ENCODE data around the gene OTUD6A.
"Not testable (repeated sequence)": the region's sequence is repeated elsewhere in the genome, so short reads cannot be mapped to it uniquely, and the experiment has no call there.

OTUD6A gene

DNA sequence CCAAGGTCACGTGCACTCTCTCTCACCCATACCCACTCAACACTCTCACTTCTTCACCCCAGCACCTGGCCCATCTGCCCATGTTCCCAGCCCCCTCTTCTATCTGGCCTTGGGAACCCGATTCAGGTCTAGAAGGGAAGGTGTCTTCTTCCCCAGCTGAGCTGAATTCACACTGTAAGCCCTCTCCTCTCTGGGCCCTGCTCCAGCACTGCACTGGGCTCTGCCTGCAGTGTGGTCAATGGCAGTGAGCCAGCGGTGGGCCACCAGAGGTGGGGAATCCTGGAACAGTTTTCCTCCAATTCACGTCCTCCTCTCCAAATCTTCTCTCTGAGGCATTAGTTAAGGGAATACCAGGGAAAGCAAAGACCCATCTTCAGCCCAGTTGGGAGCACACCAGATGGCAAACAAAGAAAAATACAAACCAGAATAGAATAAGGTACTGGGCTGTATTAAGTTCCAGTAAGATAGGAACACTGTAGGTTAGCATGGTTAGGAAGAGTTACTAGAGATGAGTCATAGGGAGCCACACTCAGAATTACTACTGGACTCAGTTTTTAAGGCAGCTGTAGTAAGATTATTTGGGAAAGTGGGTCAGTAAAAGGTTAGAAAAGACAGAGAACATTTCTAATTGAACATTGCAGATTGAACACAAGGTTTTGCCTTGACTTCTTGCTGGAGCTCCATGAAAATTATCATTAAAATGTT lies 17.6 kb upstream of the OTUD6A start:
- DNase-seq = no peak

GRCh38 chrX:70046978-70047377 lies 15.3 kb upstream of the OTUD6A start:
- DNase-seq = no peak

GRCh38 chrX:70049406-70049805 lies 12.9 kb upstream of the OTUD6A start:
- DNase-seq = no peak

DNA sequence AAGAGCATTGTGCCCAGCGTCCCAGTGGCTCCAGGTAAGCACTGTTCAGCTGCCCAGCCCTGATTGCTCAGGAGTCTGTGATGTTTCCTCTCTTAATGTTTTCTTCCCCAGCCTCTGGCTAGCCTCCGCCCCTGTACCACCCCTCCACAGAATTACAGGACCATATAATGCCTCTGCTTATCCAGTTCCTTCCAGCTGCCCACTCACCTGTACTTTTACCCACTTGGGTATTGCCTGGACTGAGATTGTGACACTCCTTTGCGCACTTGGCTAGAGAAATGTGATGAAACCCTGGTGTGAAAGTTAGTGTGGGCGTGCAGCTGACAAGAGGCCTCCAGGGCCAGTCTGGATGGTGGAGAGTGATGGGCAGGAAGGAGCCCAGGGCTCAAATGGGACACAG lies 12.3 kb upstream of the OTUD6A start, which contains the start of gene AWAT2:
AWAT2 (minus strand) TSS at position 14 of the 400 bp plus-strand sequence; CDS start at position 8, 6 bp downstream.
- DNase-seq = no peak

- no peak for DNase-seq
Observed at GRCh38 chrX:70052895-70053615, 9.2 kb upstream of the OTUD6A start.

DNA sequence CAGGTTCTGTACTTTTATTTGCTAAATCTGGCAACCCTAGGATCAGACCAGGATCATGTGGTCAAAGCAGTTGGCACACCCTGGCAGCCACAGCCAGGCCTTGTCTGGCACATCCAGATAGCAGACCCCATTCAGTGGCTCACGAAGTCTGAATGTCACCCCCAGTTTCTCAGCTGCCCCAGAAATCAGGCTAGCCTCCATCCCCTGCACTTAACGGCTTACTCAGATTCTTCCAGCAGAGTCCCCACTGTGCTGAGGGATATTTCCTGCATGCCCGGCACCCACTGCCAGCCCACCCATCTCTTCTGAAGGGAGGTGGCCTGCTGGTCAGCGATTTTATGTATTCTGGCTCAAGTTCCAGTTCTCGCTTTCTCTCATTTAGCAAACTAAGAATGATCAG lies 7.9 kb upstream of the OTUD6A start:
- no peak for DNase-seq

GRCh38 chrX:70062961-70063550 lies 799 bp downstream of the OTUD6A start:
- DNase-seq = no peak

GRCh38 chrX:70066646-70067045 lies 4.4 kb downstream of the OTUD6A start:
- no peak for DNase-seq

- DNase-seq = no peak
Observed at GRCh38 chrX:70079297-70079696, 17.0 kb downstream of the OTUD6A start.

DNA sequence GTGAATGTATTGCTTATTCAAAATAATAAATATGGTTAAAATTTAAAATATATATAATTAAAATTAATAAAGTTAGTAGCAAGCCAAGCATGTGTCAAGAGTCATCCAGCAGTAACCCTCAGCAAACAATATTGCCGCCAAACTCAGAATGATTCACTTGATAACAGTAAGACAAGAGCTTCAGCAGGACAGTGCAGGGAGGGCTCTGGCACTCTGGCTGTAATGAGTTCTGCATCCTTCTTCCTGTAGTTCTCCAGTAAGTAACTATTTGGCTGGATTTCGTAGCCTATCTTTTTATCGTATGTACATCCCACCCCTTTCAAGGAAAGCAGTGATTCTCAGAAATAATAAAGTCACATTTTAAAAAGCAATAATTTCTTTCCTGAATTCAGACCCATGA lies 17.6 kb downstream of the OTUD6A start:
- no peak for DNase-seq

DNA sequence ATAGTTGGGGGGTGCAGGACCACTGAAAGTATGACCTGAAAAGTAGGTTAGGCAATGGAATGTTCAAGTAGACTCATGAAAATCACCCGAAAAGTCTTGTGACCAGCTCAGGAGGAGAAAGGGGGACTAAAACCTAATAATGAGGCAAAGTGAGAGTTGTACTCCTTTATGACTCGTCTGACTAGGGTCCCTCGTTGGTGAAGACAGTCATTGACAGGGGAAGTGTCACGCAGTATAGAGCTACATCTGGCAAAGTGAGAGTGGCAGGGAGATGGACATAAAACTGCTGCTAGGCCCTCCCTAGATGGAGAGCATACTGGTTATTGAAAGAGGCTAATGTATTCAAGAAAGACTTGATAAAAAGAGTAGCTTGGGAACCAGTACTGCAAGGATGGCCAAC lies 20.5 kb downstream of the OTUD6A start:
- no peak for DNase-seq

DNA sequence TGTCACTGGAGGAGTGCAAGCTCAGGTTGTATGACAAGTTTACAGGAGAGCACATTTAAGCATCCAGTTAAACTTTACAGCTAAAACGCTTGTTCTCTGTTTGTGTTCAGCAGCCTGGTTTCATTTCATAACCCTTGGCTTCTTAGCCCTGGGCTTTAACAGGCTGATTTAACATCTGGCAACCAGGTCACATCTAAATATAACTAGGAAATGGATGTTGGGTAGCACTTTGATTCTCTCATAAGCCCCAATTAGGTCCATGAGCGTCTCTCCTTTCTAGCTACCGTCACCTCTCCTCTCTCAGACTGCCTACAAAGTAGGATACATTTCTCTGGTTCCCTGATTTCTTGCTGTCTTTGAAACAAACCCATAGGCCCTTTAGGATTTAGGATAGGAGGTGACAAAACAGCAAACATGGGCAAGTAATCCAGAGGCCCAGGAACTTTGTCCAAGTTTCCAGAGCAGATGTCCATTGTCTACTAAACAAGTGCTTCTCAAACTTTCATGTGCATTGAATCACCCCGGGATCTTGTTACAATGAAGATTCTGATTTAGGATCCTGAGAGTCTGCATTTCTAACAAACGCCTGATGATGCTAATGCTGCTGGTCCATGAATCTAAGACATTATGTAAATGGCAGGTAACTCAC lies 22.5 kb downstream of the OTUD6A start:
- DNase-seq = no peak

DNA sequence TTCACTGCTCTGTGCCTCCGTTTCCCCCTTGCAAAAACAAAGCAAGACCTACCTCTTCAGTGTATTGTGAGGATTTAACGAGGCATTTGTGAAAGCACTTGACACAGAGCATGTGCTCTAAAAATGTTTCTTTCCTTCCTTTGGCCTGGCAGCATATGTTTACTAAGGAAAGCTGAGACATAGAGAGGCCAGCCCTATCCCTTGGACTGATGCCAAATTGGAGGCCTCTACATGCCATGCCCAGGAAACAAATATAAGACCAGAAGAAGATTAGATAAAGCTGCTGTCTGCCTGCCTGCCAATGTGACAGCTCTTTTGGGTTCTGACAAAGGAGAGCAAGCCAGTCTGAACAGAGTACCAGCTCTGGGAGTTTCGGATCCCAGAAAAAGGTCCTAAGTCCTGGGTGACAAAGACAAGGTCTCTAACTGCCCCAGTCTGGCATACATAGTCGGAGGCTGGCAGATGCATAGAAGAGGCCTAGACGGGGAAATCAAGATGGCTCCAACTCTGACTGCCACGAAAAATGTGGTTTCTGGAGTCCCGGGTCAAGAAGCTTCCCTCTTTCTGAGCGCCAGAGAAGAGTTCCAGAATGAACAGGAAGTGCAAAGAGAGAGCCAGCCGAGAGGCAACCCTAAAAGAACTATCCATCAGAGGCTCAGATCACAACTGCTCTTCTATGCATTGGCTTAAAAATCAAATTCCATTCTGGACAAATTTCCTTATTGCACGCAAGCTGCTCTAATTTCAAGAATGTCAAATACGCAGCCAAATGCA lies 25.8 kb downstream of the OTUD6A start:
- DNase-seq = no peak

- no peak for DNase-seq
Observed at GRCh38 chrX:70088751-70089150, 26.5 kb downstream of the OTUD6A start.

- DNase-seq = no peak
Observed at GRCh38 chrX:70089604-70090297, 27.5 kb downstream of the OTUD6A start.

DNA sequence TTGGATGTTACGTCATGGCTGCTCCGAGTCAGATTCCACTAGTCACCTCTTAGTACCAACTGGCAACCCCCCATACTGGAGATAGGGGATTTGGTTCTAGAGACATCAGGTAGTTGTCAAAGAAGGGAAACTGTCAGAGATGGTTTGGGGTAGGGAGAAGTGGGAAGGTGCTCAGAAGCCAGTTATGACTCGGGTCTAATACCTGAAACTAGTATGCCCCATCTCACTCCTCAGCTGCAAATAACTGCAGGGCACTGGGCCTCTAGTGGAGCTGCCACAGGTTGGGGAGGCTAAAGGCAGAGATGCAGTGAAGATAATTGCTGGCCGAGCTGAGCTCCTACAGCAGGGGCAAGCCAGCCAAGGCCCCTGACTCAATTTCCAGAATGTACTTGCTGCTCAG lies 30.0 kb downstream of the OTUD6A start:
- DNase-seq = no peak

GRCh38 chrX:70096052-70096451 lies 33.8 kb downstream of the OTUD6A start:
- no peak for DNase-seq

DNA sequence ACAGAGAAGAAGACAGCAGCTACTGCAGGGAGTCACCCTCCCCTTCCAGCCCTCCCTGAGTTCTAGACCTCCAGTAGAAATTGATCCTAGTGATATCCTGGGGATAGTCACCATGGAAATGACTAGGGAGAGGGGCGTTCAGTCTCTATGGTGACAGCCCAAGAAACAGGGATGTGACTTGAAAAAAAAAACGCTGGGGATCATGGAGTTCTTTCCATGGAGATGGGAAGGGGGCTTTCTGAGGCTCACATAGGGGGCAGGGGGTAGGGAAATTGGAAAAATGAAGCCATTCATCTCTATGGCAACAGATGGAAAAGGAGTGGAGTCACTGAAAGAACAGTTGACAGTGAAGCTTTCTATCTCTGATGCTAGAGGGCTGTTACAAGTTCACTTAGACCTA lies 43.0 kb downstream of the OTUD6A start:
- DNase-seq = no peak

DNA sequence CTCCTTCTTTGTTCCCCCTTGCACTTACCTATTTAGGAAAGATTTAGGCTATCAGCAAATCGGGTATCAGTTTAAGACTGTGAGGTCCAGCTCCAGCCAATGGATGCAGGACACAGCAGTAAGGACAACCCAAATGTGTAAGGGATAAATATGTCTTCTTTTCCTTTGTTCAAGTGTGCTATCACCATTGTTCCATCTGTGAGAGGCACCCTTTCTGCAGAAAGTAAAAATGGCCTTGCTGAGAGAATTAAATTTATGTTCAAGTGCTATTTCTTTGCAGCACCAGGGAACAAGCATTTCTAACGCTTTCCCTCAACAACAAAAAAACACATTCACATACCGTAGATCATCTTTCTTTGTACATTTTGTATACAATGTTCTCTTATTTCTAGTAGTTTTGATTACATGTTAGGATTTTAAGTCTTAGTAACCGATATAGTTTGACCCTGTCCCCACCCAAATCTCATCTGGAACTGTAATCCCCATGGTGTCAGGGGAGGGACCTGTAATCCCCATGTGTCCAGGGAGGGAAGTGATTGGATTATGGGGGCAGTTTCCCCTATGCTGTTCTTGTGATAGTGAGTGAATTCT lies 49.3 kb downstream of the OTUD6A start:
- not testable (repeated sequence) for DNase-seq
